GM12873 (cell line): Measurements from ENCODE around the gene STXBP6.

Source experiments
- TF ChIP-seq, protein P1 (sequence below): IDR thresholded peaks from 2 replicates; pipeline ENCODE4 v1.5.1; 2012; ENCODE audit warnings: low read depth, mild to moderate bottlenecking, moderate library complexity, low read length, control low read depth; ENCODE audit not compliant: insufficient read depth; ENCODE audit errors: missing control alignments

Gene STXBP6

GRCh38 chr14:24984846-24985589 is 64.9 kb downstream of the STXBP6 start:
- TF ChIP-seq, protein P1, sequence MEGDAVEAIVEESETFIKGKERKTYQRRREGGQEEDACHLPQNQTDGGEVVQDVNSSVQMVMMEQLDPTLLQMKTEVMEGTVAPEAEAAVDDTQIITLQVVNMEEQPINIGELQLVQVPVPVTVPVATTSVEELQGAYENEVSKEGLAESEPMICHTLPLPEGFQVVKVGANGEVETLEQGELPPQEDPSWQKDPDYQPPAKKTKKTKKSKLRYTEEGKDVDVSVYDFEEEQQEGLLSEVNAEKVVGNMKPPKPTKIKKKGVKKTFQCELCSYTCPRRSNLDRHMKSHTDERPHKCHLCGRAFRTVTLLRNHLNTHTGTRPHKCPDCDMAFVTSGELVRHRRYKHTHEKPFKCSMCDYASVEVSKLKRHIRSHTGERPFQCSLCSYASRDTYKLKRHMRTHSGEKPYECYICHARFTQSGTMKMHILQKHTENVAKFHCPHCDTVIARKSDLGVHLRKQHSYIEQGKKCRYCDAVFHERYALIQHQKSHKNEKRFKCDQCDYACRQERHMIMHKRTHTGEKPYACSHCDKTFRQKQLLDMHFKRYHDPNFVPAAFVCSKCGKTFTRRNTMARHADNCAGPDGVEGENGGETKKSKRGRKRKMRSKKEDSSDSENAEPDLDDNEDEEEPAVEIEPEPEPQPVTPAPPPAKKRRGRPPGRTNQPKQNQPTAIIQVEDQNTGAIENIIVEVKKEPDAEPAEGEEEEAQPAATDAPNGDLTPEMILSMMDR = no peak

- TF ChIP-seq, protein P1 = no peak
Measured at GRCh38 chr14:24982472-24983155, 67.3 kb downstream of the STXBP6 start.

GRCh38 chr14:24979725-24980239 is 70.2 kb downstream of the STXBP6 start:
- TF ChIP-seq, protein P1 = no peak

DNA sequence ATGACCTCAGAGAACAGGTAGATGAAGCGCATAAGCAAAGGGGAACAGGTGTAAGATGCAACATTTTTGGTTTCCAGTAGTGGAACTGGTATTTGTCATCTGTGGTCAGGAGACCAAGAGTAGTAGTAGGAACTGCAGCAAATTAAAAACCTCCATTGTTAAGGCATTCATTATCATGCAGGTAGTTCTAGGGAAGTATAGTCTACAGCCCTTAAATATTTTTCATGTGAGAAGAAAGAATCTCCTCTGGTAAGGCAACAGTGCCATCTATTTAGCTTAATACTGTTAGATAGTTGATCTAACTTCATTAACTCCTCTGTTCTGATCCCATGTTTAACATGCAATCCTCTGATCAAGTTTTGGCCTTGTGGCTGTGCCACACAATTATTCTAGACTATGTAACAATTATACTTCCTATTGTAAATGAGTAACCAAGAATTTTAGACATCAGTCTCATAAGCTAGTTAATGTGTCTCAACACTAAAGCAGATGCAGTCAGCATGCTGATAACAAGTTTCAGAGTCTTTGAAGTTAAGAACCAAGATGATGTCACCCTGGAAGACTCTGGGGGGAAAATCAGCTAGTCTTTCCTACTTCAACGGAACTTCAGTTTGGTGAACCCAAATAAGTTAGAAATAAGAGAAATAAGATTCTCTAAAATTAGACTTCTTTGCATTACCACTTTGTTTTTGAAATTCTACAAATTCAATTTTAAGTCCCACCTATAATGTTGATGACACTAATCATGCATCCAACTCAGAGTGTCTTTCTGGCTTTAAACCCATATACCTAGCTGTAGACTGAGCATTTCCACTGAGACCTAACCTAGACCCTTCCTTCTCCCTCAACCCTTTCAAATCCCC is 70.9 kb downstream of the STXBP6 start:
- TF ChIP-seq, protein P1 = no peak

- TF ChIP-seq, protein P1 = no peak
Measured at GRCh38 chr14:24976602-24977001, 73.3 kb downstream of the STXBP6 start.

- TF ChIP-seq, protein P1 = no peak
Measured at GRCh38 chr14:24975393-24975792, 74.6 kb downstream of the STXBP6 start.
